Calu3 (cell line): ENCODE results near the gene SNAPC2. TPM values are rescaled to one million over a fixed set of nuclear protein-coding genes. Genes with fewer than 3 reads are reported as not detected.

Source experiments
- BruUV-seq: library from RNA; stranded (reverse); fragments of 400-500 nt; replicated peaks from 2 replicates; lab custom pipeline; 2021; lab: Mats Ljungman, UMichigan
- CTCF ChIA-PET: fragments of 300-600 bp; sonication (Branson Sonifier 250); formaldehyde crosslinking; loops from one replicate; lab custom pipeline; 2022; ENCODE audit warnings: antibody characterized with exemption; lab: Charles Lee
- DNase-seq: peaks from one replicate; pipeline ENCODE4 v3.0.0; 2022
- H3K27ac Mint-ChIP-seq: one replicate; pipeline ENCODE4 v1.8.0; 2022; ENCODE audit warnings: mixed read lengths; ENCODE audit not compliant: unreplicated experiment
- H3K27me3 Mint-ChIP-seq: one replicate; pipeline ENCODE4 v1.8.0; 2022; ENCODE audit warnings: mixed read lengths; ENCODE audit not compliant: unreplicated experiment
- H3K36me3 Mint-ChIP-seq: one replicate; pipeline ENCODE4 v1.8.0; 2022; ENCODE audit warnings: mild to moderate bottlenecking, moderate library complexity, mixed read lengths; ENCODE audit not compliant: insufficient read depth, unreplicated experiment
- H3K4me1 Mint-ChIP-seq: one replicate; pipeline ENCODE4 v1.8.0; 2022; ENCODE audit warnings: mild to moderate bottlenecking, low read depth, mixed read lengths; ENCODE audit not compliant: unreplicated experiment
- H3K4me3 Mint-ChIP-seq: one replicate; pipeline ENCODE4 v1.8.0; 2022; ENCODE audit warnings: mild to moderate bottlenecking, low read depth, moderate library complexity, mixed read lengths; ENCODE audit not compliant: unreplicated experiment
- H3K9me3 Mint-ChIP-seq: one replicate; pipeline ENCODE4 v1.8.0; 2022; ENCODE audit warnings: low read depth, mixed read lengths; ENCODE audit not compliant: unreplicated experiment
- intact Hi-C: fragments of 100-400 bp; cut with micrococcal nuclease; formaldehyde crosslinking; loops from one replicate; pipeline ENCODE4 v1.10.0; 2022; ENCODE audit not compliant: unreplicated experiment
- total RNA-seq: library from RNA; stranded (reverse); gene quantifications from 2 replicates; pipeline ENCODE4 v1.2.3, GENCODE V29; 2022
- TF ChIP-seq, protein P1 (sequence below): fragments of 200-600 bp; IDR thresholded peaks from one replicate; pipeline ENCODE4 v1.8.0; 2022; ENCODE audit warnings: antibody characterized with exemption; ENCODE audit not compliant: unreplicated experiment

Gene SNAPC2
- total RNA-seq, 1 experiment from 2014 or later = 12.1 TPM

DNA sequence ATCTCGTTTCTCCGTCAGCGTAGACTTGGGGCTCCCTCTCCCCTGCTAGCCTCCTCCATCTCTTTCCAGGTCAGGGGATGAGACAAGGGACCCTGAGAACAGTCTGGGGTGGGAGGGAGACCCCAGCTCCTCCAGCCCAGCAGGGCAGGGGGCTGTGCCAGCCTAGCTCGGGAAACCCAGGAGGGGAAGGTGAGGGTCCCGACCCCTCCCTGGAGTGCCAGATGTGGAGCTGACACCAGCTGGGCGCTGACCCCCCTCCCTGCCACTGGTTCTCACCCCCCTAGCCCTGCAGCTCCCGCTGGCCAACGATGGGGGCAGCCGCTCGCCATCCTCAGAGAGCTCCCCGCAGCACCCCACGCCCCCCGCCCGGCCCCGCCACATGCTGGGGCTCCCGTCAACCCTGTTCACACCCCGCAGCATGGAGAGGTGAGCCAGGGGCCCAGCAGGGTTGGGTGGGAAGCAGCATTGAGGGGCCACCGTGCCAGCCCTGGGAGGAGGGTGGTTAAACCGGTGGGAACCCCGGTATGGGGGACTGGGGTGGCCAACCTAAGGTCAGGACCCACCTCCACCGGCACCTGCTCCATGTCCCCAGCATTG is 10.6 kb upstream of the SNAPC2 start:
- no peak for DNase-seq
- Mint-ChIP-seq H3K27ac (no peak overlapping the region), H3K4me3 (no peak overlapping the region), H3K27me3 (no peaks in the 10 kb centered on the region), H3K9me3 (no peaks in the 10 kb centered on the region), H3K36me3 (peaks cover 40% of the 10 kb centered on the region), H3K4me1 (peaks cover 15% of the 10 kb centered on the region)
- no TSS peak for BruUV-seq
- CTCF ChIA-PET = no interaction called here
- TF ChIP-seq, protein P1, sequence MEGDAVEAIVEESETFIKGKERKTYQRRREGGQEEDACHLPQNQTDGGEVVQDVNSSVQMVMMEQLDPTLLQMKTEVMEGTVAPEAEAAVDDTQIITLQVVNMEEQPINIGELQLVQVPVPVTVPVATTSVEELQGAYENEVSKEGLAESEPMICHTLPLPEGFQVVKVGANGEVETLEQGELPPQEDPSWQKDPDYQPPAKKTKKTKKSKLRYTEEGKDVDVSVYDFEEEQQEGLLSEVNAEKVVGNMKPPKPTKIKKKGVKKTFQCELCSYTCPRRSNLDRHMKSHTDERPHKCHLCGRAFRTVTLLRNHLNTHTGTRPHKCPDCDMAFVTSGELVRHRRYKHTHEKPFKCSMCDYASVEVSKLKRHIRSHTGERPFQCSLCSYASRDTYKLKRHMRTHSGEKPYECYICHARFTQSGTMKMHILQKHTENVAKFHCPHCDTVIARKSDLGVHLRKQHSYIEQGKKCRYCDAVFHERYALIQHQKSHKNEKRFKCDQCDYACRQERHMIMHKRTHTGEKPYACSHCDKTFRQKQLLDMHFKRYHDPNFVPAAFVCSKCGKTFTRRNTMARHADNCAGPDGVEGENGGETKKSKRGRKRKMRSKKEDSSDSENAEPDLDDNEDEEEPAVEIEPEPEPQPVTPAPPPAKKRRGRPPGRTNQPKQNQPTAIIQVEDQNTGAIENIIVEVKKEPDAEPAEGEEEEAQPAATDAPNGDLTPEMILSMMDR = no peak
- intact Hi-C loops = no loop called here

DNA sequence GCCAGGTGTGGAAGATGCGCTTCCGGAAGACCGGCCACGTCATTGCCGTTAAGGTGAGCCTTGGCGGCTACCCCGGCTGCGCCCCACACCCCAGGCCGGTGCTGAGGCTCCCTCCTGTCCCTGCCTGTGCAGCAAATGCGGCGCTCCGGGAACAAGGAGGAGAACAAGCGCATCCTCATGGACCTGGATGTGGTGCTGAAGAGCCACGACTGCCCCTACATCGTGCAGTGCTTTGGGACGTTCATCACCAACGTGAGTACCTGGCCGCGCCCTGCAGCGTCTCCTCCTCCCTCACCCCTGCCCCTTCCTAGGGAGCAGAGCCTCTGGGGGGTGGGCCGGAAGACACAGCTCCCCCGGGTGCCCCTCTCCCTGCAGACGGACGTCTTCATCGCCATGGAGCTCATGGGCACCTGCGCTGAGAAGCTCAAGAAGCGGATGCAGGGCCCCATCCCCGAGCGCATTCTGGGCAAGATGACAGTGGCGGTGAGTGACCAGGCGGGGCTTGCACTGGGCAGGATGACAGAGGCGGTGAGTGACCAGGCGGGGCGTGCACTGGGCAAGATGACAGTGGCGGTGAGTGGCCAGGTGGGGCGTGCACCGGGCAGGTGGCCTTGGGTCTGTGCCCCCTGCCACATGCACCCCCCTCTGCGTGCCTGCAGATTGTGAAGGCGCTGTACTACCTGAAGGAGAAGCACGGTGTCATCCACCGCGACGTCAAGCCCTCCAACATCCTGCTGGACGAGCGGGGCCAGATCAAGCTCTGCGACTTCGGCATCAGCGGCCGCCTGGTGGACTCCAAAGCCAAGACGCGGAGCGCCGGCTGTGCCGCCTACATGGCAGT is 9.6 kb upstream of the SNAPC2 start:
- no peaks in the 10 kb centered on the region for H3K9me3 Mint-ChIP-seq
- peaks cover 5% of the 10 kb centered on the region for H3K4me1 Mint-ChIP-seq
- DNase-seq = no peak
- no TSS peak for BruUV-seq
- no peaks in the 10 kb centered on the region for H3K27me3 Mint-ChIP-seq
- no peak overlapping the region for H3K4me3 Mint-ChIP-seq
- no peak overlapping the region for H3K27ac Mint-ChIP-seq
- TF ChIP-seq, protein P1 = no peak
- CTCF ChIA-PET = no interaction called here
- peaks cover 35% of the 10 kb centered on the region for H3K36me3 Mint-ChIP-seq
- intact Hi-C loops = no loop called here

DNA sequence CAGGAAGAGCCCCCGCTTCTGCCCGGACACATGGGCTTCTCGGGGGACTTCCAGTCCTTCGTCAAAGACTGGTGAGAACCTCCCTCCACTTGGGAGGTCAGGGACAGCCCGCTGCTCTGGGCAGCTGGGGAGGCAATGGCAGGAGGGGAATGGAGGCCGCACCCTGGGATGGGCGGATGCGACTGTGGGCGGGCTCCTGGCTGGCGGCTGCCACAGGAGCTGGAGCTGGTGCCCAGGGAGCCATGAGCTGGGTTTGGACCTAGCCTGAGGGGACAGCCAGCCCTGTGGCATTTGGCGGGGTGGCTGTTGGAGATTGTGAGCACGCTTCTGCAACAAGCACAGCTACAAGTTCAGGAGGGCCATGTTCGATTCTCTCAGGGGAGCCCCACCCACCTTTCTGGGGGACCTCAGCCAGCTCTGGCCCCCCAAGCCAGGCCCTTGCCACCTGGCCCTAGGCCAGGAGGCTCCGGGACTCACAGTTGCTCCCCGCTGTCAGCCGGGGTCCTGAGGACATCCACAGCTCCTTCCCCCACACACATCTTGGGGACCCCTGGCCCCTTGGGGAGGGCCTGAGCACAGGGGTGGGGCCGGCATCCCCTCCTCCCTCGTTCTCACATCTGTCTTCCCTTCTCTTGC is 8.5 kb upstream of the SNAPC2 start:
- peaks cover 26% of the 10 kb centered on the region for H3K36me3 Mint-ChIP-seq
- no peaks in the 10 kb centered on the region for H3K4me1 Mint-ChIP-seq
- no peaks in the 10 kb centered on the region for H3K27me3 Mint-ChIP-seq
- no peak overlapping the region for H3K4me3 Mint-ChIP-seq
- BruUV-seq = no TSS peak
- TF ChIP-seq, protein P1 = no peak
- intact Hi-C loops = no loop called here
- CTCF ChIA-PET = no interaction called here
- DNase-seq = no peak
- no peak overlapping the region for H3K27ac Mint-ChIP-seq
- no peaks in the 10 kb centered on the region for H3K9me3 Mint-ChIP-seq

DNA sequence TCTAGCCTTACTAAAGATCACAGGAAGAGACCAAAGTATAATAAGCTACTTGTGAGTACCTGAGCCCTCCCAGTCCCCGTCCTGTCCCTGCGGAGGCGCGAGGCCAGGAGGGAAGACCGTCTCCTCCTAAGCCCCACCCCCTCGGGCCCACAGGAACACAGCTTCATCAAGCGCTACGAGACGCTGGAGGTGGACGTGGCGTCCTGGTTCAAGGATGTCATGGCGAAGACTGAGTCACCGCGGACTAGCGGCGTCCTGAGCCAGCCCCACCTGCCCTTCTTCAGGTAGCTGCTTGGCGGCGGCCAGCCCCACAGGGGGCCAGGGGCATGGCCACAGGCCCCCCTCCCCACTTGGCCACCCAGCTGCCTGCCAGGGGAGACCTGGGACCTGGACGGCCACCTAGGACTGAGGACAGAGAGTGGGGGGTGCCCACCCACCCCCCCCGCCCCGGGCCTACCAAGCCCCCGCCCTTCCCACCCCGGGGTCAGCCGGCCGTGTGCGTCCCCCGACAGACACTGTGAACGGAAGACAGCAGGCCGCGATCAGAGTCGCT is 7.9 kb upstream of the SNAPC2 start:
- Mint-ChIP-seq H3K9me3 (no peaks in the 10 kb centered on the region), H3K27me3 (no peaks in the 10 kb centered on the region), H3K4me3 (no peak overlapping the region), H3K4me1 (no peaks in the 10 kb centered on the region), H3K36me3 (peaks cover 26% of the 10 kb centered on the region), H3K27ac (no peak overlapping the region)
- TF ChIP-seq, protein P1 = no peak
- CTCF ChIA-PET = no interaction called here
- no peak for DNase-seq
- no TSS peak for BruUV-seq
- intact Hi-C loops = no loop called here
